HG03432 (cell line): ENCODE measurements around the gene ZMAT5.

Experiments used
- ATAC-seq: cut with Tn5 transposase; IDR thresholded peaks from one replicate; pipeline ENCODE4 v1.9.1; 2021; ENCODE audit warnings: mild to moderate bottlenecking, moderate library complexity; ENCODE audit not compliant: unreplicated experiment

Gene ZMAT5, protein sequence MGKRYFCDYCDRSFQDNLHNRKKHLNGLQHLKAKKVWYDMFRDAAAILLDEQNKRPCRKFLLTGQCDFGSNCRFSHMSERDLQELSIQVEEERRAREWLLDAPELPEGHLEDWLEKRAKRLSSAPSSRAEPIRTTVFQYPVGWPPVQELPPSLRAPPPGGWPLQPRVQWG

GRCh38 chr22:29766632-29767170 lies at the start of gene ZMAT5:
Gene ZMAT5 (minus strand): TSS chr22:29767007. CDS start chr22:29748544, 18,463 bp downstream.
- peak; percentile 84 for ATAC-seq

DNA sequence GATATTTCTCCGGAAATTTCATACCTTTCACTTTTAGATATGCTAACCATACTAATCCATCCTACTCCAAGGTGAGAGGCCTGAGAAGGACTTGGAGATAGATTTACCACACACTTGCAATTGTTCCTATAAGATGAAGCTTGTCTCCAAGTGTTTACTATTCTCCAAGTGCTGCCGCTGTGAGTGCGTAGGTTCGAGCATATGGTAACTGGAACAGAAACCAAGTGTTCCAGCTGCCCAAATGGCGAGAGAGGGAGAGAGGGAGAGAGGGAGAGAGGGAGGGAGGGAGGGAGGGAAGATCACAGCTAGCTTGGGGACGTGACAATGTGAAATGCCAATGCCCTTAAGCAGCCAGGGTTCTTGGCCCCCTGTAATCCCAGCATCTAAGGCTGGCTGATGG lies 49.7 kb upstream of the ZMAT5 start:
- no peak for ATAC-seq

- no peak for ATAC-seq
Observed at GRCh38 chr22:29816128-29816527, 49.3 kb upstream of the ZMAT5 start.

- no peak for ATAC-seq
Observed at GRCh38 chr22:29815580-29815979, 48.8 kb upstream of the ZMAT5 start.

DNA sequence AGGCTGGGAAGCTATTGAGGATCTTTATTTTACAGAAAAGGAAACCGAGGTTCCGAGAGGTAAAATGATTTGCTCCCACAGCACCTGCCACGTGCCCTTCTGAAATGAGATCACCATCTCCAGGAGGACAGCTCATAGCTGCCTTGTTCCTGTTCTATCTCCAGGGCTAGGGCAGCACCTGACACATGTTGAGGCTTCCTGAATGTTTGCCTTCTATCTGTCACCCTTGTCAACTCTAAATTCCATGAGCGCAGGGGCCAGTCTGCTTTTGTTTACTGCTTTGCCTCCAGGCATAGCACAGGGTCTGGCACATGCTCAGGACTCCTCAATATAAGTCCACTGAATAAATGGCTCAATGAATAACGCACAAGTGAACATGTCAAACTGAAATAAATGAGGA lies 47.2 kb upstream of the ZMAT5 start:
- no peak for ATAC-seq

GRCh38 chr22:29813563-29813962 lies 46.8 kb upstream of the ZMAT5 start:
- ATAC-seq: no peak

DNA sequence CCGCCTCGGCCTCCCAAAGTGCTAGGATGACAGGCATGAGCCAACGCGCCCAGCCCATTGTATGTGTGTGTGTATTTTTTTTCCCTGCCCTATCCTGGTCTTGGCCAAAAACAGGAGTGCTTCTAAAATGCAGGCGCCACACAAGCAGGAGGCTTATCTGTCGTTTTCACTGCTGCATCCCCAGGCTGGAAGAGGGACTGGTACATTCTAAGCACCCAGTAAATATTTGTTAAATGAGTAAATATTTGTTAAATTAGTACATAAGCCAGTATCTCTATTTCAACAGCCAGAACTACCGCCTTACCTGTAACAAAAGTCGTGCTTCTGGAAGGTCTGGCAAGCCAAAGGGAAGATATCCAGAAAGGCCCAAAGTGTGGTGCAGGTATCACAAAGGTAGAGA lies 46.3 kb upstream of the ZMAT5 start:
- ATAC-seq: no peak

- no peak for ATAC-seq
Observed at GRCh38 chr22:29811377-29811776, 44.6 kb upstream of the ZMAT5 start.

DNA sequence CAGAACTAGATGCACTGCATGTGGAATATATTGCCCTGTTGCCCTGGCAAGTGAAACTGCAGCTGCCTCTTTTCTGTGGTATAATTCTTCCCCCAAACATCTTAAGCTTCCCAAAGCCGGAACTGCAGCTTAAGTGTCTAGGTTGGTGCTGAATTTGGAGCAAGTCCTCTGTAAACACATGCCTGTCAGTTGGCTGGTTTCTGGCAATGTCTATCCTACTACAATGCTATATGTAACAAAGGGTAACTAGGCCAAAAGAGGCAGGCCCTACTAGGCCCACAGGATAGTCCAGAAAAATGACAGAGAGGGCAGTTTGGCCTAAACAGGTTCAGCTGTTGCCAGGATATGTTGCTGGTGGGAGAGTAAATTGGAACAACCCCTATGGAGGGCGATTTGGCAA lies 43.4 kb upstream of the ZMAT5 start:
- no peak for ATAC-seq

DNA sequence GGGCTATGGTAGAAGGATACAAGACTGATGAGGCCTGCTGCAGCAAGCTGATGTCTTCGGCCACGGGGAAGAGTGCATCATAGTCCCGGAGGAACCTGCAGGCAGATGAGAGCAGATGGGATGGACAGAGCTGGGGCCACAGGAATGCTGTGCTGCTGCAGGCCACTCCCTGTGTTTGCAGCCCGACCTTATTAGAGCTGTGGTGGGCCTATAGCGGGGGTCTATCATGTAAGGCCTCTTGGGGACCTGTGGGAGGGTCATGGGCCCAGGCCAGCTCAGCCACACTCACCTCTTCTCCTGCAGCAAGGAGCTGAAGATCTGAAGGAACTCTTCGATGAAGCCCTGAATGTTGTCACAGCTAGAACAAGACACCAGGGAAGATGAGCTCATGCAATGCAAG lies 39.4 kb upstream of the ZMAT5 start:
- ATAC-seq: no peak

DNA sequence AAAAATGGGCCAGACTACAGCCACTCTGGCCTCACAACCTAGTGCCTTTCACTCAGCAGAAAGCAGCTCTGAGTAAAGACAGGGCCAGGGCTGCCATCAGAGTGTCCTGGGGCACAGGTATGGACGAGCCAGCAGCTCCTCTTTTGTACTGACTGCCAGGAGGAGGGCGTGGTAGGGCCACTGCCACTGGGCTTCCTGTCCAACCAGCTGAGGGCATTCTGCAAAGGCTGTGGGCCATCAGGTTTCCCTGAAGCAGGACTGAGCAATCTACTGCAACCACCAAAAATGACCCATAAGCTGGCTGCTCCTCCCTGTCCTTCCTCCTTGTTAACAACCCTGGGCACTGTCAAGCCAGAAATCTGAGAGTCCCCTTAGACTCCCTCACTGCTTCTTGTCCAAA lies 38.2 kb upstream of the ZMAT5 start:
- ATAC-seq: no peak

DNA sequence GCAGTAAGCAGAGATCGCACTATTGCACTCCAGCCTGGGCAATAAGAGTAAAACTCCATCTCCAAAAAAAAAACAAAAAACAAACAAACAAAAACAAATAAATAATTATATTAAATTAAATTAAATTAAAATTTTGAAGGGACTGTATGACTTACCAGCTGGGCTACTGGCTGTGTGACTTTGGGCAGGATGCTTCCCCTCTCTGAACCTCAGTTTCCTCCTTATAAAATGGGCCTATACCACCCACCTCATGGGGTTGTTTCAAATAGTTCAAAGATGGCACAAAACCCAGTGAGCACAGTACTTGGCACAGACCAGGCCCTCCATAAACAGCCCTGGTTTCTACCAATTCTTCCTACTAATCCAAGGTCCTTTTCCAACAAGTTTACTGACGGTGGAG lies 36.4 kb upstream of the ZMAT5 start:
- no peak for ATAC-seq

DNA sequence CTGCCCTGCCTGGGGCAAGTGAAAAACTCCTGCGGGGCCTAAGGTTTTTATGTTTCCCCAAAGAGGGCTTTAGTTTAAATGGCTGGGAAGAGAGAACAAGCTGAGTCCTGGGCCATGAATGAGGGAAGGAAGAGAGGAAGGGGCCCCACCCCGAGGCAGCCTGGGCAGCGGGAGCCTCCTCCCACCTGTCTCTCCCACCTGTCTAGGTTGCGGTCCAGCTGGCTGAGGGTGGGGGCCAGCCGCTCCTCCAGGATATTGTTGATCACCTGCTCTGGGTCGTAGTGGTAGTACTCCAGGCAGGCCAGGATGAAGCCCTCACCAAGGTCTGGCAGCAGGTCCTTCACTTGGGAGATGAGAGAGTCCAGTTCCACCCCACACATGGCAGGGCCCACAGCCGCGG lies 35.0 kb upstream of the ZMAT5 start:
- no peak for ATAC-seq

DNA sequence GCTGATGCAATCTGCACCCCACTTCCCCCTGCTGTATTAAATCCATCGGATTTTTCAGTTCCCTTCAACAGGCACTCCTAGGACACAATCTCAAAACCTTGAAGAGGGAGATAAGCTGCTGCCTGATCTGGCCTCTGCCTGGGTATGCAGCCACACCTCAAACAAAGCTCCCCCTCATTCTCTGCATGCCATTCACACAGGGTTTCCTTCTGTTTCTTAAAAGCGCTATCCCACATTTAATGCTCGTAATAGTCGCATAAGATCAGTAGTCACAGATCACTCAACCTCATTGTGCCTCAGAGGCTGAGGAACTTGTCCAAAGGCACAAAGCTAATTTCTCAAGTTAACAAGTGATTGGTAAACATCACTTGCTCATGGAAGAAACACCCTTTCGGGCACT lies 34.3 kb upstream of the ZMAT5 start:
- ATAC-seq: no peak

DNA sequence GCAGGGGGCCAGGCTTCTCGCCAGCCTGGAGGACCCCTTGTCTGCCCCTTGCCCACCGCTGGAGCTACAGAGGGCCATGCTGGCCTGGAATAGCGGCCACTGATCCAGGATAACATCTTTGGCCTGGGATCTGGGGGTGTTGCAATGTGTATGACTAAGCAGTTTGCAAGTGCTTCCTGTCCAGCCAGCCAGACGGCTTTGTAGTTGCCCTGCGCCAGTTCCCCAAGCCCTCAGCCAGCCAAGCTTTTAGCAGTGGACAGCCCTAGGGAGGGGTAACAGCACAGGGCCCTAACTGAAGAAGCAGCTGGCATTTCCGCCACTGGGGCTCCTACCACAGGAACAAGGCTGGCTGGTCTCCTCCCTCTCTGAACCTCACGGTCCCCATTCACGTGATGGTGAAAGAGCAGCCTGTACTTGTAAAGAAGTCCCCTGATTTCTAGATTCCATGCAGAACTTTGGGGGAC lies 32.4 kb upstream of the ZMAT5 start:
- ATAC-seq: no peak

GRCh38 chr22:29798801-29799200 lies 32.0 kb upstream of the ZMAT5 start:
- ATAC-seq: no peak

- no peak for ATAC-seq
Observed at GRCh38 chr22:29798318-29798717, 31.5 kb upstream of the ZMAT5 start.

DNA sequence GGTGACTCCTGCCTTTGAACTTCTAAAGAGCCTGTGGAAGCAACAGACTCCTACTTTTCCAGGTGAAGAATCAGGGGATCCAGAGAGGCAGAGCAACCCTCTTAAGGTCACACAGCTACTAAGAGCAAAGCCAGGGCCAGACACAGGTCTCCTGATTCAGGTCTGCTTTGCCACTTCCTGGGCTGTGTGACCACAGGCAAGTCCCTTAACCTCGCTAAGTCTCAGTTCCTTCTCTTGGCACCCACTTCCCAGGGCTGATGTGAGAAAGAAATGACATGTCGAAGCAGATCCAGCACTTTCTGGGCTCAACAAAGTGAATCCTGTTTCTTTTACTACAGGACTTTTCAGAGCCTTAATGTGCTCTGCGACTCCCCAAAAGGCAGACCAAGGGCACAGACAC lies 30.5 kb upstream of the ZMAT5 start:
- no peak for ATAC-seq

- no peak for ATAC-seq
Observed at GRCh38 chr22:29795663-29796062, 28.9 kb upstream of the ZMAT5 start.

- no peak for ATAC-seq
Observed at GRCh38 chr22:29793396-29793795, 26.6 kb upstream of the ZMAT5 start.

DNA sequence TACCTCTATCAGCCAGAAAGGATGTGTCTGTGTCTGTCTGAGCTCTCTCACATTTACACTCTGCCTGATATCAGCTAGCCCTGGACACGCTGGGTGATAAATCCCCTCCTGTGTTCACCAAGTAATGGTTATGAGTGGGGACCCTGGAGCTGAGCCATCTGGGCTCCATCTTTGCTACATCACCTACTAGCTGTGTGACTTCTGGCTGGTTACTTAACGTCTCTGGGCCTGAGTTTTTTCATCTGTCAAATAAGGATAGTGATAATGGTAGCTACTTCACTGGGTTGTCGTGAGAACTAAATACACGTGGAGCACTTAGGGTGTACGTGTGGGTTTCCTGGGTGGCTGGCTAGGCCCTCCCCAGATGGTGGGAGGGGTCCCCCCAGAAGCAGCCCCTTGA lies 23.3 kb upstream of the ZMAT5 start:
- ATAC-seq: no peak

DNA sequence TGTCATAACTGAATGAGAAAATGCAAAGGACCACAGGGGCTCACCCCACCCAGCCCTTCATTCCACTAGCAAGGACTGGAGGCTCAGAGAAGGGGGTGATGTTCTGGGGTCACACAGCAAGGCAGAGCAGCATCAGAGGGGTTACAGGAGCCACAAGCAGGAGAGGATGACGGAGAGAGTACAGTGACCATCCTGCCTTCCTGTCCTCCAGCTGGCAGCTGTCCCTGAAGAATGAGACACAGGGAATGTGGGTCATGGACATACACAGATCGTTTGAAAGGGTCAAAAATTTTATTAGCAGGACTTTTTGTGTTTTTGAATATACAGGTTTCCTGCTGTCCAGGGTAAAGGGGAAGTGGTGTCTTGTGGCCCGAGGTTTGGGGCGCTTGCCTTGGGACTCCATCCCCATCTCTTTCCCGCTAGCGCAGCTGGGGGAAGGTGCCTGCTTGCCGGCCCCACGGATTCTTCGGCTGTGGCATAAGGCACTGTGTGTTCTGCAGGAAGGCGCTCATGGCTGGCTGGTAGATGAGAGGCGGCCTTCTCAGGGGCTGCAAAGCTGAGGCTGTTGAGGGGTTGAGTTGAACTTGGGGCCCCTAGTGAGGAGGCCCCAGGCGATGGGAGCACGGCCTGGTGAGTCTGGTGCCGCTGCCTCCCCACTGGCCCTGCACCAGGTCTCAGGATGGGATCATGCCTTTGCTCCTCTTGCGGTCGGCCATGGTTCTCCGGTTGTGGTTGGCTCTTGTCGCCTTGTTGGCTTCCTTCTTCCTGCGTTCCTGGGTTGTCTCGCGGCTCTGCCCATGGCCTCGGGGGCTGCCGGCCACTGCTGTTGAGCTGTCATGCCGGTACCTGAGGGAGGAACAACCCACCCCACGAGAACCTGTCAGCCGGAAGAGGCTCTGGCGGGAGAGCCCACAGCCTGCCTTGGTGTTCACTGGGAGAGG lies 21.8 kb upstream of the ZMAT5 start:
- no peak for ATAC-seq
